ENCODE results near the gene CHST3. TPM values are rescaled to one million over a fixed set of nuclear protein-coding genes. Genes with fewer than 3 reads are reported as not detected.

The CHST3 gene
- total RNA-seq, 1 experiment from 2014 or later: 44.6 TPM

DNA sequence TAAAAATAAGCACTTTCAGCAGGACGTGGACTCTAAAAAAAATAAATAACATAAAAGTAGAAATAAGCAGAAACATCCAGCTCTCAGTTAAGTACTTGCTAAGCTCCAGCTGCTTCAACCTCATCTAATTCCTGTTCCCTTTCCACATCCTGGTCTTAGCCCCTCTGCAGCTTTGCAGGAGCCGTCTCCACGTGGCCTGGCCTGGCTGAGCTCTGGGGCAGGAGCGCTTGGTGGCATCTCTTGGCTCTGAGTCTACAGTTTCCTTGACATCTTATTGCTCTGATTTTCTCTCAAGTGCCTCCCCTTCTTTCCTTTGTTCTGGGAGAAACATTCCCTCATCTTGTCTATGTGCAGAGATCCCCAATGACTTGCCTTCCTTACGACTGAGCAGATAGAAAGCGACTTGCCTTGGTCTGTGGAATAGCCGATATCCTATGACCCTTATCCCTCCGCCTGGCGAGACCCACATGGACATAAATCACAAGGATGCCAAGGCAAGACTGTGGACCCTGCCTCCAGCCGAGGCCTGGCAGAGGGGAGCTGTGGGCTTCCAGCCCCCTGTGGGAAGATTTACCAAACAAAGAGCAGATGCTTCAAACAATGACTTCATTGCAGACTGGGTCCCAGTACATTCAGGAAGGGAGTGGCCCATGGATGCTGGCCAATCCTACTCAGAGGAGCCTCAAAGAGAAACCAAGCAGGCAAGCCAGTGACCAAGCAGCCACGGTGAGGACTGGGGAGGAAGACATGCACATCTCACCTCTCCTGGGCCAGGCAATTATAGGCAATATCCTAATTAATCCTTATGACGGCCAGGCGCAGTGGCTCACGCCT is 62.3 kb downstream of the CHST3 start:
- H3K9me3 ChIP-seq (ENCODE audit: control insufficient read depth, insufficient read depth, low read depth, low read length): no peaks in the 10 kb centered on the region
- H3K27ac ChIP-seq (ENCODE audit: low read length): no peak overlapping the region
- POLR2A ChIA-PET: no interaction called here
- peaks cover 18% of the 10 kb centered on the region for H3K4me1 ChIP-seq (ENCODE audit: control insufficient read depth, insufficient read depth, low read length)
- CTCF ChIA-PET: no interaction called here
- in situ Hi-C loops (cut with HindIII; ENCODE audit: low pct_unique_long_range_greater_than_20kb, low sequenced_read_pairs): no loop called here
- no TSS peak for BruUV-seq (replicated peaks)
- intact Hi-C loops (cut with micrococcal nuclease; ENCODE audit: unreplicated experiment): no loop called here
- H3K36me3 ChIP-seq (ENCODE audit: control insufficient read depth, insufficient read depth, low read length): no peaks in the 10 kb centered on the region
- no peak for DNase-seq (ENCODE audit: low read depth, low spot score)
- ATAC-seq: peak; percentile 24; the same call in 1 of the 2 replicates
- TF ChIP-seq, protein P1, sequence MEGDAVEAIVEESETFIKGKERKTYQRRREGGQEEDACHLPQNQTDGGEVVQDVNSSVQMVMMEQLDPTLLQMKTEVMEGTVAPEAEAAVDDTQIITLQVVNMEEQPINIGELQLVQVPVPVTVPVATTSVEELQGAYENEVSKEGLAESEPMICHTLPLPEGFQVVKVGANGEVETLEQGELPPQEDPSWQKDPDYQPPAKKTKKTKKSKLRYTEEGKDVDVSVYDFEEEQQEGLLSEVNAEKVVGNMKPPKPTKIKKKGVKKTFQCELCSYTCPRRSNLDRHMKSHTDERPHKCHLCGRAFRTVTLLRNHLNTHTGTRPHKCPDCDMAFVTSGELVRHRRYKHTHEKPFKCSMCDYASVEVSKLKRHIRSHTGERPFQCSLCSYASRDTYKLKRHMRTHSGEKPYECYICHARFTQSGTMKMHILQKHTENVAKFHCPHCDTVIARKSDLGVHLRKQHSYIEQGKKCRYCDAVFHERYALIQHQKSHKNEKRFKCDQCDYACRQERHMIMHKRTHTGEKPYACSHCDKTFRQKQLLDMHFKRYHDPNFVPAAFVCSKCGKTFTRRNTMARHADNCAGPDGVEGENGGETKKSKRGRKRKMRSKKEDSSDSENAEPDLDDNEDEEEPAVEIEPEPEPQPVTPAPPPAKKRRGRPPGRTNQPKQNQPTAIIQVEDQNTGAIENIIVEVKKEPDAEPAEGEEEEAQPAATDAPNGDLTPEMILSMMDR (IDR thresholded peaks at IDR 0.05): no peak
- TF ChIP-seq POLR2AphosphoS5 (IDR thresholded peaks at IDR 0.05; ENCODE audit: low read depth, low read length) (no peak), TCF7L2 (IDR thresholded peaks at IDR 0.05; ENCODE audit: low read depth, low read length) (no peak), SIN3A (IDR thresholded peaks at IDR 0.05; ENCODE audit: borderline replicate concordance, insufficient read depth, low read depth, low read length) (no peak)
- TF ChIP-seq, protein P2, sequence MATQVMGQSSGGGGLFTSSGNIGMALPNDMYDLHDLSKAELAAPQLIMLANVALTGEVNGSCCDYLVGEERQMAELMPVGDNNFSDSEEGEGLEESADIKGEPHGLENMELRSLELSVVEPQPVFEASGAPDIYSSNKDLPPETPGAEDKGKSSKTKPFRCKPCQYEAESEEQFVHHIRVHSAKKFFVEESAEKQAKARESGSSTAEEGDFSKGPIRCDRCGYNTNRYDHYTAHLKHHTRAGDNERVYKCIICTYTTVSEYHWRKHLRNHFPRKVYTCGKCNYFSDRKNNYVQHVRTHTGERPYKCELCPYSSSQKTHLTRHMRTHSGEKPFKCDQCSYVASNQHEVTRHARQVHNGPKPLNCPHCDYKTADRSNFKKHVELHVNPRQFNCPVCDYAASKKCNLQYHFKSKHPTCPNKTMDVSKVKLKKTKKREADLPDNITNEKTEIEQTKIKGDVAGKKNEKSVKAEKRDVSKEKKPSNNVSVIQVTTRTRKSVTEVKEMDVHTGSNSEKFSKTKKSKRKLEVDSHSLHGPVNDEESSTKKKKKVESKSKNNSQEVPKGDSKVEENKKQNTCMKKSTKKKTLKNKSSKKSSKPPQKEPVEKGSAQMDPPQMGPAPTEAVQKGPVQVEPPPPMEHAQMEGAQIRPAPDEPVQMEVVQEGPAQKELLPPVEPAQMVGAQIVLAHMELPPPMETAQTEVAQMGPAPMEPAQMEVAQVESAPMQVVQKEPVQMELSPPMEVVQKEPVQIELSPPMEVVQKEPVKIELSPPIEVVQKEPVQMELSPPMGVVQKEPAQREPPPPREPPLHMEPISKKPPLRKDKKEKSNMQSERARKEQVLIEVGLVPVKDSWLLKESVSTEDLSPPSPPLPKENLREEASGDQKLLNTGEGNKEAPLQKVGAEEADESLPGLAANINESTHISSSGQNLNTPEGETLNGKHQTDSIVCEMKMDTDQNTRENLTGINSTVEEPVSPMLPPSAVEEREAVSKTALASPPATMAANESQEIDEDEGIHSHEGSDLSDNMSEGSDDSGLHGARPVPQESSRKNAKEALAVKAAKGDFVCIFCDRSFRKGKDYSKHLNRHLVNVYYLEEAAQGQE (IDR thresholded peaks at IDR 0.05; ENCODE audit: insufficient read depth in 1 of 2, low read depth in 2 of 2, low read length in 1 of 2): no peak
- H3K4me3 ChIP-seq (ENCODE audit: low read depth in 2 of 2, low read length in 2 of 2): no peak overlapping the region
- no peaks in the 10 kb centered on the region for H3K27me3 ChIP-seq (ENCODE audit: control insufficient read depth, insufficient read depth, low read length)

DNA sequence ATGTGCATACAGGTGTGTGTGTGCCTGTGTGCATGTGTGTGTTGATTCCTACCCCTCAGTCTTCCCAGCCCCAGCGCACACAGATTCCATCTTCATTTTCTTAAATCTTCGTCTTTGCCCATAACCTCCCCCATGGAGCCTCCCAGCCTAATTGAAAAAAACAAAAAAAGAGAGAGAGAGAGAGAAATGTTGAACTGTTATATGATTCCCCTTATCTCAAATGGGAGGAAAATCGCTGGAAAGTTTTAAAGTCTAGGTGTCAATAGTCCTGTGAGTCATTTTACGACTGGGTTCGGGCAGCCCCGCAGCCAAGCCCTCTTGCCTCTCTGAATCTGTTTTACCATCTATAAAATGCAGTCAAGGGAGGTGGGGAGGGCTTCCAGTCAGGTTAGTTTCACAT is 63.3 kb downstream of the CHST3 start:
- Histone ChIP-seq H3K4me1 (ENCODE audit: control insufficient read depth, insufficient read depth, low read length) (peaks cover 18% of the 10 kb centered on the region), H3K36me3 (ENCODE audit: control insufficient read depth, insufficient read depth, low read length) (no peaks in the 10 kb centered on the region), H3K27me3 (ENCODE audit: control insufficient read depth, insufficient read depth, low read length) (no peaks in the 10 kb centered on the region), H3K9me3 (ENCODE audit: control insufficient read depth, insufficient read depth, low read depth, low read length) (no peaks in the 10 kb centered on the region), H3K4me3 (ENCODE audit: low read depth in 2 of 2, low read length in 2 of 2) (no peak overlapping the region), H3K27ac (ENCODE audit: low read length) (no peak overlapping the region)
- DNase-seq (ENCODE audit: low read depth, low spot score) (no peak), ATAC-seq (0 out of 2 replicates have a peak, but pooled peaks have one; percentile 39)
- POLR2A ChIA-PET: no interaction called here
- no peak for TF ChIP-seq SIN3A (IDR thresholded peaks at IDR 0.05; ENCODE audit: borderline replicate concordance, insufficient read depth, low read depth, low read length)
- TF ChIP-seq, protein P2 (IDR thresholded peaks at IDR 0.05; ENCODE audit: insufficient read depth in 1 of 2, low read depth in 2 of 2, low read length in 1 of 2): no peak
- no peak for TF ChIP-seq POLR2AphosphoS5 (IDR thresholded peaks at IDR 0.05; ENCODE audit: low read depth, low read length)
- TF ChIP-seq, protein P1 (IDR thresholded peaks at IDR 0.05): no peak
- TF ChIP-seq TCF7L2 (IDR thresholded peaks at IDR 0.05; ENCODE audit: low read depth, low read length): no peak
- CTCF ChIA-PET: no interaction called here
- intact Hi-C loops (cut with micrococcal nuclease; ENCODE audit: unreplicated experiment) (no loop called here), in situ Hi-C loops (cut with HindIII; ENCODE audit: low pct_unique_long_range_greater_than_20kb, low sequenced_read_pairs) (no loop called here)
- no TSS peak for BruUV-seq (replicated peaks)

Measured in Panc1 (cell line).